ENCODE data around the gene CTSO. TPM values are rescaled to one million over a fixed set of nuclear protein-coding genes. Genes with fewer than 3 reads are reported as not detected.
"Not testable (repeated sequence)": the region's sequence is repeated elsewhere in the genome, so short reads cannot be mapped to it uniquely, and the experiment has no call there.

CTSO gene
- total and polyA plus RNA-seq, 4 donors, result 8.0 to 58.3 (median 15.2) TPM

DNA sequence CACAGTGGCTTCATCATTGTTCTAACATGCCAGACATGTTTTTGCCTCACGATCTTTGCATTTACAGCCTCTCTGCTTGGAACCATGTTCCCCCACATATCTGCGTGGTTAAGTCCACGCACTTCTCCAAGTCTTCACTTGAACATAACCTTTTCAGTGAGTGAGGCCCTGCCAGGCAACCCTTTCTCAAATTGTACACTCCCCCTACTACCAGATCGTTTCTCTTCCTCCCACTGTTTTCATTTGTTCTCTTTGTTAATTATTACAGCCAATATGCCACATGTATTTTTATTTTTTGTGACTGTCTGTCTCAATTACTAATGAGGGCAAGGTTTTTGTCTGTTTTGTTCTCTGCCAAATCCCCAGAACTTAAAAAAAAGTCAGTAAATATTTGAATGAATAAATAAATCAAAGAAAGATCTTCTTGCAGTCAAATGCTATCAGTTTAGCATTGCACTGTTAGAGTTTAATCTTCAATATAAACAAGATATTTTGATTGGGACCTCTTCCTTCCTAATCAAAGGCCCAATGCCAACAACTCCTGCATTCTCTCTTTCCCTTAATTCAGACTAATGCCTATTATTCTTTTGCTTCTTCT is 18.2 kb downstream of the CTSO start:
- Histone ChIP-seq H3K27ac (ENCODE audit: low read depth in 1 of 2, low read length in 1 of 2) (no peak overlapping the region), H3K9ac (ENCODE audit: insufficient read depth in 1 of 2, low read length in 2 of 2) (no peak overlapping the region), H3K9me3 (ENCODE audit: control insufficient read depth in 4 of 4, insufficient read depth in 3 of 4, low read length in 3 of 4) (peaks cover 0 to 2% (median 0%) of the 10 kb centered on the region in 4 donors), H3K4me1 (ENCODE audit: control insufficient read depth in 5 of 5, insufficient read depth in 5 of 5, low read length in 5 of 5) (peaks cover 0 to 7% (median 0%) of the 10 kb centered on the region in 5 donors), H3K36me3 (ENCODE audit: control insufficient read depth in 4 of 4, insufficient read depth in 4 of 4, low read length in 4 of 4) (peaks cover 6 to 19% (median 14%) of the 10 kb centered on the region in 4 donors), H3K4me3 (no peak overlapping the region), H3K27me3 (ENCODE audit: control insufficient read depth in 3 of 3, insufficient read depth in 3 of 3, low read length in 2 of 3) (no peaks in the 10 kb centered on the region)
- ATAC-seq (ENCODE audit: insufficient read depth, low FRiP score) (no peak), DNase-seq (no peak)
- 84 to 89% methylated on average over 4 of the region's 4 CpGs for WGBS, 2 donors
- TF ChIP-seq, protein P1, sequence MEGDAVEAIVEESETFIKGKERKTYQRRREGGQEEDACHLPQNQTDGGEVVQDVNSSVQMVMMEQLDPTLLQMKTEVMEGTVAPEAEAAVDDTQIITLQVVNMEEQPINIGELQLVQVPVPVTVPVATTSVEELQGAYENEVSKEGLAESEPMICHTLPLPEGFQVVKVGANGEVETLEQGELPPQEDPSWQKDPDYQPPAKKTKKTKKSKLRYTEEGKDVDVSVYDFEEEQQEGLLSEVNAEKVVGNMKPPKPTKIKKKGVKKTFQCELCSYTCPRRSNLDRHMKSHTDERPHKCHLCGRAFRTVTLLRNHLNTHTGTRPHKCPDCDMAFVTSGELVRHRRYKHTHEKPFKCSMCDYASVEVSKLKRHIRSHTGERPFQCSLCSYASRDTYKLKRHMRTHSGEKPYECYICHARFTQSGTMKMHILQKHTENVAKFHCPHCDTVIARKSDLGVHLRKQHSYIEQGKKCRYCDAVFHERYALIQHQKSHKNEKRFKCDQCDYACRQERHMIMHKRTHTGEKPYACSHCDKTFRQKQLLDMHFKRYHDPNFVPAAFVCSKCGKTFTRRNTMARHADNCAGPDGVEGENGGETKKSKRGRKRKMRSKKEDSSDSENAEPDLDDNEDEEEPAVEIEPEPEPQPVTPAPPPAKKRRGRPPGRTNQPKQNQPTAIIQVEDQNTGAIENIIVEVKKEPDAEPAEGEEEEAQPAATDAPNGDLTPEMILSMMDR (IDR thresholded peaks at IDR 0.05; ENCODE audit: control extremely low read depth, extremely low read depth), result no peak

DNA sequence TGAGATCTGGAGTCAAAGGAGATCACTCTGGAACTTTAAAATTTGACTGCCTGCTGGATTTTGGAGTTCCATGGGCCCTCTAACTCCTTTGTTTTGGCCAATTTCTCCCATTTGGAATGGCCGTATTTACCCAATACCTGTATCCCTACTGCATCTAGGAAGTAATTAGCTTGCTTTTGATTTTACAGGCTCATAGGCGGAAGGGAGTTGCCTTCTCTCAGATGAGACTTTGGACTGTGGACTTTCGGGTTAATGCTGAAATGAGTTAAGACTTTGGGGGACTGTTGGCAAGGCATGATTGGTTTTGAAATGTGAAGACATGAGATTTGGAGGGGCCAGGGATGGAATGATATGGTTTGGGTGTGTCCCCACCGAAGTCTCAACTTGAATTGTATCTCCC is 19.0 kb downstream of the CTSO start:
- not testable (repeated sequence) for ATAC-seq (ENCODE audit: insufficient read depth, low FRiP score)
- 94 to 98% methylated on average over 4 of the region's 4 CpGs for WGBS, 2 donors

GRCh38 chr4:155931634-155932033 is 22.0 kb downstream of the CTSO start:
- TF ChIP-seq, protein P1 (IDR thresholded peaks at IDR 0.05; ENCODE audit: control extremely low read depth, extremely low read depth), result no peak
- Histone ChIP-seq H3K4me3 (no peak overlapping the region), H3K9ac (ENCODE audit: insufficient read depth in 1 of 2, low read length in 2 of 2) (no peak overlapping the region), H3K27ac (ENCODE audit: low read depth in 1 of 2, low read length in 1 of 2) (no peak overlapping the region), H3K4me1 (ENCODE audit: control insufficient read depth in 5 of 5, insufficient read depth in 5 of 5, low read length in 5 of 5) (peaks cover 0 to 7% (median 0%) of the 10 kb centered on the region in 5 donors), H3K36me3 (ENCODE audit: control insufficient read depth in 4 of 4, insufficient read depth in 4 of 4, low read length in 4 of 4) (peaks cover 10 to 18% (median 14%) of the 10 kb centered on the region in 4 donors), H3K9me3 (ENCODE audit: control insufficient read depth in 4 of 4, insufficient read depth in 3 of 4, low read length in 3 of 4) (peaks cover 0 to 2% (median under 1%) of the 10 kb centered on the region in 4 donors), H3K27me3 (ENCODE audit: control insufficient read depth in 3 of 3, insufficient read depth in 3 of 3, low read length in 2 of 3) (no peaks in the 10 kb centered on the region)
- ATAC-seq (ENCODE audit: insufficient read depth, low FRiP score), result no peak
- WGBS, 2 donors, result 95 to 97% methylated on average over 4 of the region's 4 CpGs
- no peak for DNase-seq

More for the DNA sequence above, 19.0 kb downstream of the CTSO start:
- not testable (repeated sequence) for H3K9ac ChIP-seq (ENCODE audit: insufficient read depth in 1 of 2, low read length in 2 of 2); H3K27me3 ChIP-seq (ENCODE audit: control insufficient read depth in 3 of 3, insufficient read depth in 3 of 3, low read length in 2 of 3); H3K27ac ChIP-seq (ENCODE audit: low read depth in 1 of 2, low read length in 1 of 2); DNase-seq; H3K9me3 ChIP-seq (ENCODE audit: control insufficient read depth in 4 of 4, insufficient read depth in 3 of 4, low read length in 3 of 4); H3K4me1 ChIP-seq (ENCODE audit: control insufficient read depth in 5 of 5, insufficient read depth in 5 of 5, low read length in 5 of 5); H3K4me3 ChIP-seq
- peaks cover 8 to 16% (median 12%) of the 10 kb centered on the region in 4 donors for H3K36me3 ChIP-seq (ENCODE audit: control insufficient read depth in 4 of 4, insufficient read depth in 4 of 4, low read length in 4 of 4)

GRCh38 chr4:155930330-155930729 is 23.3 kb downstream of the CTSO start:
- 86 to 90% methylated on average over 2 of the region's 2 CpGs for WGBS, 2 donors
- Histone ChIP-seq H3K27me3 (ENCODE audit: control insufficient read depth in 3 of 3, insufficient read depth in 3 of 3, low read length in 2 of 3) (no peaks in the 10 kb centered on the region), H3K9ac (ENCODE audit: insufficient read depth in 1 of 2, low read length in 2 of 2) (no peak overlapping the region), H3K9me3 (ENCODE audit: control insufficient read depth in 4 of 4, insufficient read depth in 3 of 4, low read length in 3 of 4) (peaks cover 0 to 2% (median under 1%) of the 10 kb centered on the region in 4 donors), H3K4me1 (ENCODE audit: control insufficient read depth in 5 of 5, insufficient read depth in 5 of 5, low read length in 5 of 5) (no peaks in the 10 kb centered on the region), H3K4me3 (no peak overlapping the region), H3K27ac (ENCODE audit: low read depth in 1 of 2, low read length in 1 of 2) (no peak overlapping the region), H3K36me3 (ENCODE audit: control insufficient read depth in 4 of 4, insufficient read depth in 4 of 4, low read length in 4 of 4) (peaks cover 10 to 25% (median 16%) of the 10 kb centered on the region in 4 donors)
- ATAC-seq (ENCODE audit: insufficient read depth, low FRiP score), result no peak
- TF ChIP-seq, protein P1 (IDR thresholded peaks at IDR 0.05; ENCODE audit: control extremely low read depth, extremely low read depth), result no peak
- no peak for DNase-seq

Data from lung (tissue), 12 donors.